Uterus (tissue), 2 donors: Measurements from ENCODE around the gene ADRA2A.

Source experiments
- CTCF ChIP-seq, 4 experiments: fragments of 200-600 bp in 2 of 4; fragments of 450-650 bp in 2 of 4; sonication (generic) in 2 of 4; IDR thresholded peaks; one replicate each; pipeline ENCODE4 v1.5.1; 2016 to 2019; ENCODE audit warnings: antibody characterized with exemption in 4 of 4, mild to moderate bottlenecking in 2 of 4, moderate library complexity in 1 of 4
- POLR2A ChIP-seq, 2 donors: fragments of 450-650 bp; IDR thresholded peaks; one replicate each; pipeline ENCODE4 v1.6.1; 2016; ENCODE audit warnings: antibody characterized with exemption in 2 of 2, mild to moderate bottlenecking in 1 of 2, moderate library complexity in 1 of 2

- TF ChIP-seq POLR2A (IDR thresholded peaks at IDR 0.05) (no peak), CTCF (IDR thresholded peaks at IDR 0.05) (no peak)
Observed at GRCh38 chr10:111063471-111063870, 13.4 kb upstream of the ADRA2A start.
